Panc1 (cell line): ENCODE results near the gene SNX15. TPM values are rescaled to one million over a fixed set of nuclear protein-coding genes. Genes with fewer than 3 reads are reported as not detected.

Experiments used
- ATAC-seq: fragments of 200-7000 bp; cut with Tn5 transposase; 2 replicates; pipeline ENCODE4 v1.9.1; 2020; ENCODE audit warnings: mild to moderate bottlenecking, moderate library complexity
- BruUV-seq: library from RNA; stranded (reverse); fragments of 400-500 nt; replicated peaks from 2 replicates; lab custom pipeline; 2021; lab: Mats Ljungman, UMichigan
- CTCF ChIA-PET: fragments of 300-600 bp; sonication (Branson Sonifier 250); formaldehyde crosslinking; loops from one replicate; lab custom pipeline; 2022; ENCODE audit warnings: antibody characterized with exemption; lab: Charles Lee
- POLR2A ChIA-PET: fragments of 300-600 bp; sonication (Branson Sonifier 250); formaldehyde crosslinking; loops from one replicate; lab custom pipeline; 2022; ENCODE audit warnings: antibody characterized with exemption; lab: Charles Lee
- DNase-seq: peaks from one replicate; pipeline ENCODE4 v3.0.0-alpha.2; 2010; ENCODE audit warnings: low read depth, low spot score
- H3K27ac ChIP-seq: 2 replicates; pipeline ENCODE4 v1.5.1; 2011; ENCODE audit warnings: mild to moderate bottlenecking, low read length, inconsistent platforms
- H3K27me3 ChIP-seq: fragments of 200-500 bp; sonication (Bioruptor generic); 2 replicates; pipeline ENCODE4 v1.6.0; 2014; ENCODE audit warnings: low read length, inconsistent platforms; ENCODE audit not compliant: control insufficient read depth, insufficient read depth
- H3K36me3 ChIP-seq: fragments of 200-500 bp; sonication (Bioruptor generic); 2 replicates; pipeline ENCODE4 v1.5.1; 2014; ENCODE audit warnings: inconsistent platforms, mild to moderate bottlenecking, low read length, moderate library complexity; ENCODE audit not compliant: control insufficient read depth, insufficient read depth
- H3K4me1 ChIP-seq: 2 replicates; pipeline ENCODE4 v1.5.1; 2011; ENCODE audit warnings: inconsistent platforms, mild to moderate bottlenecking, low read length, moderate library complexity; ENCODE audit not compliant: control insufficient read depth, insufficient read depth
- H3K4me3 ChIP-seq, 2 experiments: 2 replicates each; pipeline ENCODE4 v1.5.1; 2011 to 2012; ENCODE audit warnings: low read depth in 2 of 2, low read length in 2 of 2, mild to moderate bottlenecking in 2 of 2, inconsistent platforms in 1 of 2, moderate library complexity in 1 of 2
- H3K9me3 ChIP-seq: fragments of 200-500 bp; sonication (Bioruptor generic); 2 replicates; pipeline ENCODE4 v1.5.1; 2014; ENCODE audit warnings: low read depth, mild to moderate bottlenecking, inconsistent platforms, low read length, moderate library complexity; ENCODE audit not compliant: control insufficient read depth, insufficient read depth
- CTCF ChIP-seq: fragments of 450-650 bp; IDR thresholded peaks from 2 replicates; pipeline ENCODE4 v1.5.1; 2017; ENCODE audit warnings: mild to moderate bottlenecking
- POLR2AphosphoS5 ChIP-seq: IDR thresholded peaks from 2 replicates; pipeline ENCODE4 v1.6.1; 2012; ENCODE audit warnings: mild to moderate bottlenecking, low read depth, low read length, moderate library complexity
- REST ChIP-seq, 2 experiments: IDR thresholded peaks; 2 replicates each; pipeline ENCODE4 v1.6.1; 2011 to 2012; ENCODE audit warnings: low read depth in 2 of 2, control low read depth in 1 of 2, low read length in 1 of 2, mild to moderate bottlenecking in 1 of 2, moderate library complexity in 1 of 2; ENCODE audit not compliant: insufficient read depth in 1 of 2
- SIN3A ChIP-seq: IDR thresholded peaks from 2 replicates; pipeline ENCODE4 v1.6.1; 2012; ENCODE audit warnings: low read depth, mild to moderate bottlenecking, low read length, moderate library complexity, borderline replicate concordance; ENCODE audit not compliant: insufficient read depth
- TCF7L2 ChIP-seq: IDR thresholded peaks from 2 replicates; pipeline ENCODE4 v1.6.1; 2011; ENCODE audit warnings: mild to moderate bottlenecking, low read depth, low read length, inconsistent platforms
- in situ Hi-C: cut with HindIII; loops from 2 replicates; pipeline ENCODE4 v1.10.0; 2016; ENCODE audit warnings: low sequenced_read_pairs, low pct_unique_long_range_greater_than_20kb
- intact Hi-C: fragments of 100-400 bp; cut with micrococcal nuclease; formaldehyde crosslinking; loops from one replicate; pipeline ENCODE4 v1.10.0; 2022; ENCODE audit not compliant: unreplicated experiment
- total RNA-seq: library from RNA; stranded (reverse); gene quantifications from one replicate; pipeline ENCODE4 v1.2.1, GENCODE V29; 2021; ENCODE audit not compliant: unreplicated experiment

Gene SNX15
- total RNA-seq, 1 experiment from 2014 or later = 51.5 TPM

- Histone ChIP-seq H3K27ac (no peak overlapping the region), H3K9me3 (no peaks in the 10 kb centered on the region), H3K27me3 (no peaks in the 10 kb centered on the region), H3K36me3 (no peaks in the 10 kb centered on the region), H3K4me3 (no peak overlapping the region), H3K4me1 (peaks cover 11% of the 10 kb centered on the region)
- ATAC-seq (no peak), DNase-seq (no peak)
- no TSS peak for BruUV-seq
- no peak for TF ChIP-seq POLR2AphosphoS5
- ChIA-PET CTCF (interaction anchor here (1.1 kb wide), 1 partner anchor 65 kb away, joined by 3 read pairs; no protein-coding TSS in a partner anchor), POLR2A (no interaction called here)
- in situ Hi-C loops = no loop called here
- intact Hi-C loops = no loop called here
Measured at GRCh38 chr11:65045728-65046127, 18.5 kb downstream of the SNX15 start.

- CTCF ChIA-PET = no interaction called here
Measured at GRCh38 chr11:65047581-65048422, 20.6 kb downstream of the SNX15 start.

More at GRCh38 chr11:65047581-65048422, 20.6 kb downstream of the SNX15 start:
- Histone ChIP-seq H3K4me1 (peaks cover 6% of the 10 kb centered on the region), H3K27ac (no peak overlapping the region), H3K9me3 (no peaks in the 10 kb centered on the region), H3K4me3 (no peak overlapping the region), H3K27me3 (no peaks in the 10 kb centered on the region), H3K36me3 (no peaks in the 10 kb centered on the region)
- no TSS peak for BruUV-seq
- ATAC-seq (no peak), DNase-seq (no peak)
- intact Hi-C loops = no loop called here
- in situ Hi-C loops = no loop called here
- POLR2A ChIA-PET = interaction anchor here (0.6 kb wide), 1 partner anchor 42 kb away, joined by 3 read pairs; no protein-coding TSS in a partner anchor
- TF ChIP-seq TCF7L2 = no peak
- TF ChIP-seq CTCF = no peak
- TF ChIP-seq SIN3A = no peak
- TF ChIP-seq POLR2AphosphoS5 = no peak
- no peak for TF ChIP-seq REST (IDR thresholded peaks at IDR 0.05; ENCODE audit: insufficient read depth in 1 of 2, low read depth in 2 of 2, low read length in 1 of 2)
